WERI-Rb-1 (cell line): ENCODE measurements around the gene SLC9A3.

Experiments used
- DNase-seq: peaks from one replicate; pipeline ENCODE4 v3.0.0-alpha.2; 2020
- H3K27ac ChIP-seq: fragments of 250-450 bp; sonication (Bioruptor Pico); 2 replicates; pipeline ENCODE4 v1.5.1; 2020; ENCODE audit warnings: mild to moderate bottlenecking, moderate library complexity
- H3K27me3 ChIP-seq: fragments of 250-450 bp; sonication (Bioruptor Pico); 2 replicates; pipeline ENCODE4 v1.5.1; 2021; ENCODE audit warnings: mild to moderate bottlenecking, low read depth, moderate library complexity; ENCODE audit not compliant: insufficient read depth, severe bottlenecking
- H3K36me3 ChIP-seq: fragments of 250-450 bp; sonication (Bioruptor Pico); 2 replicates; pipeline ENCODE4 v1.5.1; 2020; ENCODE audit warnings: mild to moderate bottlenecking, moderate library complexity
- H3K4me3 ChIP-seq: 2 replicates; pipeline ENCODE4 v1.5.1; 2011; ENCODE audit warnings: low read depth, mild to moderate bottlenecking, control low read depth, low read length
- H3K9me3 ChIP-seq: fragments of 250-450 bp; sonication (Bioruptor Pico); 2 replicates; pipeline ENCODE4 v1.5.1; 2021; ENCODE audit warnings: mild to moderate bottlenecking, moderate library complexity; ENCODE audit not compliant: severe bottlenecking
- CTCF ChIP-seq: IDR thresholded peaks from 2 replicates; pipeline ENCODE4 v1.5.1; 2011; ENCODE audit warnings: low read depth, mild to moderate bottlenecking, control low read depth, inconsistent platforms, low read length

The SLC9A3 gene

GRCh38 chr5:479566-480319, 44.5 kb downstream of the SLC9A3 start:
- DNase-seq: no peak
- no peaks in the 10 kb centered on the region for H3K9me3 ChIP-seq
- no peak overlapping the region for H3K4me3 ChIP-seq
- TF ChIP-seq CTCF: no peak
- peaks cover 24% of the 10 kb centered on the region for H3K27me3 ChIP-seq
- 0 out of 2 replicates have a peak overlapping the region, but pooled peaks have one; percentile 26 for H3K27ac ChIP-seq
- H3K36me3 ChIP-seq: peaks cover 6% of the 10 kb centered on the region; the same call in 1 of the 2 replicates

GRCh38 chr5:478982-479535, 45.2 kb downstream of the SLC9A3 start:
- no peak for DNase-seq
- Histone ChIP-seq H3K4me3 (no peak overlapping the region), H3K27ac (no peak overlapping the region), H3K36me3 (peaks cover 6% of the 10 kb centered on the region; the same call in 1 of the 2 replicates), H3K9me3 (no peaks in the 10 kb centered on the region), H3K27me3 (peaks cover 24% of the 10 kb centered on the region)
- no peak for TF ChIP-seq CTCF

- no peaks in the 10 kb centered on the region for H3K9me3 ChIP-seq
- H3K27me3 ChIP-seq: peaks cover 24% of the 10 kb centered on the region
- TF ChIP-seq CTCF: no peak
- no peak overlapping the region for H3K27ac ChIP-seq
- no peak overlapping the region for H3K4me3 ChIP-seq
- no peak for DNase-seq
- peaks cover 6% of the 10 kb centered on the region; the same call in 1 of the 2 replicates for H3K36me3 ChIP-seq
Measured at GRCh38 chr5:478369-478981, 45.8 kb downstream of the SLC9A3 start.

- no peak for DNase-seq
- H3K9me3 ChIP-seq: no peaks in the 10 kb centered on the region
- TF ChIP-seq CTCF: no peak
- no peak overlapping the region for H3K4me3 ChIP-seq
- H3K27ac ChIP-seq: no peak overlapping the region
- H3K36me3 ChIP-seq: peaks cover 6% of the 10 kb centered on the region; the same call in 1 of the 2 replicates
- peaks cover 24% of the 10 kb centered on the region for H3K27me3 ChIP-seq
Measured at GRCh38 chr5:477871-478270, 46.4 kb downstream of the SLC9A3 start.

- no peak for DNase-seq
- H3K27ac ChIP-seq: no peak overlapping the region
- H3K4me3 ChIP-seq: no peak overlapping the region
- no peak for TF ChIP-seq CTCF
- no peaks in the 10 kb centered on the region for H3K9me3 ChIP-seq
- H3K36me3 ChIP-seq: peaks cover 10% of the 10 kb centered on the region
- peaks cover 24% of the 10 kb centered on the region for H3K27me3 ChIP-seq
Measured at GRCh38 chr5:477247-477646, 47.0 kb downstream of the SLC9A3 start.
